Cardiac muscle cell (in vitro differentiated cells and primary cell): ENCODE data around the gene CUEDC1. TPM values are rescaled to one million over a fixed set of nuclear protein-coding genes. Genes with fewer than 3 reads are reported as not detected.
"Not testable (repeated sequence)": the region's sequence is repeated elsewhere in the genome, so short reads cannot be mapped to it uniquely, and the experiment has no call there.

Source experiments
- DNase-seq, 2 donors: peaks; one replicate each; pipeline versions ENCODE4 v3.0.0 to v3.0.0-alpha.2; 2010 to 2017; ENCODE audit warnings: low read depth in 1 of 2, low spot score in 1 of 2
- H3K27ac ChIP-seq: fragments of 200-600 bp; sonication (generic); 2 replicates; pipeline ENCODE4 v1.5.1; 2016
- H3K27me3 ChIP-seq: fragments of 200-600 bp; sonication (generic); 2 replicates; pipeline ENCODE4 v1.6.0; 2016; ENCODE audit warnings: control low read depth
- H3K36me3 ChIP-seq: fragments of 200-600 bp; sonication (generic); 2 replicates; pipeline ENCODE4 v1.5.1; 2016; ENCODE audit warnings: control low read depth
- H3K4me1 ChIP-seq: fragments of 200-600 bp; sonication (generic); 2 replicates; pipeline ENCODE4 v1.8.1; 2017; ENCODE audit warnings: low read depth, mild to moderate bottlenecking, mixed run types
- H3K4me3 ChIP-seq: fragments of 200-600 bp; sonication (generic); 2 replicates; pipeline ENCODE4 v1.5.1; 2016; ENCODE audit warnings: mild to moderate bottlenecking
- H3K9me3 ChIP-seq: fragments of 200-600 bp; sonication (generic); 2 replicates; pipeline ENCODE4 v1.5.1; 2017; ENCODE audit warnings: low read depth, mild to moderate bottlenecking, control low read depth
- polyA plus RNA-seq: library from polyadenylated mRNA; unstranded; fragments of >200 nt; fragmentation: Nextera tagmentation; extraction: Ambion mirVana; gene quantifications from 2 replicates; pipeline ENCODE4 v1.2.1, GENCODE V29; 2016
- total RNA-seq: library from RNA; depleted of rRNA; stranded (reverse); fragments of >200 nt; gene quantifications from 2 replicates; pipeline ENCODE4 v1.2.3, GENCODE V29; 2016
- TF ChIP-seq, protein P1 (sequence below): IDR thresholded peaks from 2 replicates; pipeline ENCODE4 v1.5.1; 2012; ENCODE audit warnings: low read depth, mild to moderate bottlenecking, low read length

CUEDC1 gene
- total and polyA plus RNA-seq, 2 experiments from 2014 or later = 10.9 to 18.3 TPM

- H3K4me1 ChIP-seq = no peaks in the 10 kb centered on the region
- TF ChIP-seq, protein P1, sequence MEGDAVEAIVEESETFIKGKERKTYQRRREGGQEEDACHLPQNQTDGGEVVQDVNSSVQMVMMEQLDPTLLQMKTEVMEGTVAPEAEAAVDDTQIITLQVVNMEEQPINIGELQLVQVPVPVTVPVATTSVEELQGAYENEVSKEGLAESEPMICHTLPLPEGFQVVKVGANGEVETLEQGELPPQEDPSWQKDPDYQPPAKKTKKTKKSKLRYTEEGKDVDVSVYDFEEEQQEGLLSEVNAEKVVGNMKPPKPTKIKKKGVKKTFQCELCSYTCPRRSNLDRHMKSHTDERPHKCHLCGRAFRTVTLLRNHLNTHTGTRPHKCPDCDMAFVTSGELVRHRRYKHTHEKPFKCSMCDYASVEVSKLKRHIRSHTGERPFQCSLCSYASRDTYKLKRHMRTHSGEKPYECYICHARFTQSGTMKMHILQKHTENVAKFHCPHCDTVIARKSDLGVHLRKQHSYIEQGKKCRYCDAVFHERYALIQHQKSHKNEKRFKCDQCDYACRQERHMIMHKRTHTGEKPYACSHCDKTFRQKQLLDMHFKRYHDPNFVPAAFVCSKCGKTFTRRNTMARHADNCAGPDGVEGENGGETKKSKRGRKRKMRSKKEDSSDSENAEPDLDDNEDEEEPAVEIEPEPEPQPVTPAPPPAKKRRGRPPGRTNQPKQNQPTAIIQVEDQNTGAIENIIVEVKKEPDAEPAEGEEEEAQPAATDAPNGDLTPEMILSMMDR = no peak
- H3K27me3 ChIP-seq = no peaks in the 10 kb centered on the region
These were observed 10.4 kb upstream of the CUEDC1 start for GRCh38 chr17:57965521-57966160.

DNA sequence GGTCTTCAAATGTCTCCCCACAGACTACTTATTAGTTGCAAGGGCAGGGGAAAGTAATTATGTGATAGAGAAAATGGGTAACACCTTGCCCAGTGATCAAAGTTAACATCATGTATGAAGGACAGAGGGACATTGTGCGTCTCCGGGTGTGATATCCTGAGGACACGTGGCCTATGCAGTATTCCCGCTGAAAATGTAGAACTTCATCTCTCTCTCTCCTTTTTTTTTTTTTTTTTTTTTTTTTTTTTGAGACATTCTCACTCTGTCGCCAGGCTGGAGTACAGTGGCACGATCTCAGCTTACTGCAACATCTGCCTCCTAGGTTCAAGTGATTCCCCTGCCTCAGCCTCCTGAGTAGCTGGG lies 7.9 kb upstream of the CUEDC1 start:
- DNase-seq = no peak
- Histone ChIP-seq H3K4me3 (no peak overlapping the region), H3K27ac (no peak overlapping the region), H3K27me3 (no peaks in the 10 kb centered on the region), H3K9me3 (no peaks in the 10 kb centered on the region), H3K36me3 (no peaks in the 10 kb centered on the region), H3K4me1 (no peaks in the 10 kb centered on the region)
- TF ChIP-seq, protein P1 = no peak

More at GRCh38 chr17:57965521-57966160, 10.4 kb upstream of the CUEDC1 start:
- no peak for DNase-seq
- no peak overlapping the region for H3K27ac ChIP-seq
- no peaks in the 10 kb centered on the region for H3K9me3 ChIP-seq
- H3K36me3 ChIP-seq = no peaks in the 10 kb centered on the region
- H3K4me3 ChIP-seq = no peak overlapping the region

DNA sequence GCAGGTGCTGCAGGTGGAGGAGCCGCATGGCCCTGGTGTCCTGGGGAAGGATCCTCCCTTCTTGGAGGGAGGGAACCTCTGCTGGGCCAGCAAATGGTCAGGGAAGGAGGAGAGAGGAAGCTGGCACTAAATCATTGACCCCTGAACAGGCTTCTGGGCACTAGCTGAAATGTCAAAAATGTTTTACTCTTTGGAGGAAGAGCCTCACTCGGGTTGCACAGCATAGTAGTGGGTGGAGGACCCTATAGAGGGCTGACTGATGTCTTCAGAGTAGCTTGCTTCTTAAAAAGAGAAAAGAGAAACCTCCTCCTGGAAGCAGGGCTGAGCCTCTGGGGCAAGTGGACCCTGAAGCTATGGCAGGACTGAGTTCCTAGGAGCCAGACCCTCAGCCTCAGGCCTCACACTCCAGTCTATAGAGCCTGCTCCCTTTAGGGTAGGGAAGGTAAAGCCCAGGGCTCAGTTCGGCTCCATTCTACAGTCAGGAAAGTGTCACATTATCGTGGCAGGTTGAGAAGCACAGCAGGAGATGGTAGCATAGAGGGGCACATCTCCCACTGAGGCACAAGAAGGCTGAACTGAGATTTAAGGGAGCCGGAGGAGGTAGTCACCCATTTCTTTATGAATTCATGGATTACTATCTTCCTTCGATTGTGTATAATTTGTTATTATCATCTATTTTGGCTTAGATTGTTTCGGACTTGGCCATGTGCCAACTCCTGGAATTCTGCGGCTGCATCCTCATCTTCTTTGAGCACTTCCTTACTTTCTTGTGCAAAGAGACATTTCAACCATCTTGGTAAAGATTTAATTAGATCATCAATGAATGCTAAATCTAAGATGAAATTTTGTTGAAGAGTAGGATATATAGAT lies 7.3 kb upstream of the CUEDC1 start:
- no peaks in the 10 kb centered on the region for H3K36me3 ChIP-seq
- TF ChIP-seq, protein P1 = no peak
- no peaks in the 10 kb centered on the region for H3K4me1 ChIP-seq
- H3K27me3 ChIP-seq = no peaks in the 10 kb centered on the region
- H3K4me3 ChIP-seq = no peak overlapping the region
- DNase-seq = no peak
- H3K27ac ChIP-seq = no peak overlapping the region
- no peaks in the 10 kb centered on the region for H3K9me3 ChIP-seq

DNA sequence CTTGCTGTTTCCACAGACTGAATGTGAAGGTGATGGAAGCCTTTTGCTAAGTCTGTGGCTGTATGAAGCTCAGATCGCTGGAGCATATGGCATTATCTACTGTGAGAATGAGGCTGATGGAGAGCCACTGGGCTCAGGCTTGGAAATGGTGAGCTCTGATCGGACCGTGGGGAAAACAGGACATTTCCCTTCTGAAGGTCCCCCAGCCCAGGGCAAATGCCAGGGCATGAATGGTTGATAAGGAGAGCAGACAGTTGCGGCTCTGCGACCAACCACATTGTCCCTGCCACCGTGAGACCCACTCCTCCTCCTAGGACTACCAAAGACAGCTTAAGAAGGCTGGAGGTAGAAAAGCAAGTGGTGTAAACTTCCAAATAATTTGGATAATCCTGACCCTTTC lies 4.7 kb upstream of the CUEDC1 start:
- TF ChIP-seq, protein P1 = no peak
- peaks cover 6% of the 10 kb centered on the region for H3K4me1 ChIP-seq

GRCh38 chr17:57958391-57958790 lies 3.2 kb upstream of the CUEDC1 start:
- not testable (repeated sequence) for H3K9me3 ChIP-seq, H3K27ac ChIP-seq, DNase-seq, H3K4me3 ChIP-seq, H3K4me1 ChIP-seq, H3K36me3 ChIP-seq
- H3K27me3 ChIP-seq = peaks cover 13% of the 10 kb centered on the region

More for the DNA sequence above, 4.7 kb upstream of the CUEDC1 start:
- no peak for DNase-seq
- Histone ChIP-seq H3K4me3 (no peak overlapping the region), H3K27ac (no peak overlapping the region), H3K27me3 (peaks cover 13% of the 10 kb centered on the region), H3K9me3 (no peaks in the 10 kb centered on the region), H3K36me3 (no peaks in the 10 kb centered on the region)

- Histone ChIP-seq H3K4me3 (no peak overlapping the region), H3K4me1 (peaks cover 6% of the 10 kb centered on the region), H3K27ac (no peak overlapping the region), H3K27me3 (peaks cover 13% of the 10 kb centered on the region), H3K36me3 (no peaks in the 10 kb centered on the region), H3K9me3 (no peaks in the 10 kb centered on the region)
- TF ChIP-seq, protein P1 = no peak
- DNase-seq = no peak
These were observed 2.7 kb upstream of the CUEDC1 start for GRCh38 chr17:57957886-57958285.
